NCI-H510A (cell line): ENCODE results near the gene SERPINH1.
"Not testable (repeated sequence)": the region's sequence is repeated elsewhere in the genome, so short reads cannot be mapped to it uniquely, and the experiment has no call there.

Experiments used
- DNase-seq: peaks from one replicate; lab custom pipeline; 2025; lab: John Stamatoyannopoulos, UW

The SERPINH1 gene

GRCh38 chr11:75576017-75576416 lies 14.0 kb downstream of the SERPINH1 start:
- DNase-seq, result no peak

- DNase-seq, result no peak
These were observed 14.5 kb downstream of the SERPINH1 start for GRCh38 chr11:75576499-75576918.

GRCh38 chr11:75577207-75577606 lies 15.2 kb downstream of the SERPINH1 start:
- no peak for DNase-seq

GRCh38 chr11:75578977-75579376 lies 16.9 kb downstream of the SERPINH1 start:
- no peak for DNase-seq

- DNase-seq, result no peak
These were observed 17.8 kb downstream of the SERPINH1 start for GRCh38 chr11:75579841-75580240.

- no peak for DNase-seq
These were observed 20.4 kb downstream of the SERPINH1 start for GRCh38 chr11:75582506-75582894.

DNA sequence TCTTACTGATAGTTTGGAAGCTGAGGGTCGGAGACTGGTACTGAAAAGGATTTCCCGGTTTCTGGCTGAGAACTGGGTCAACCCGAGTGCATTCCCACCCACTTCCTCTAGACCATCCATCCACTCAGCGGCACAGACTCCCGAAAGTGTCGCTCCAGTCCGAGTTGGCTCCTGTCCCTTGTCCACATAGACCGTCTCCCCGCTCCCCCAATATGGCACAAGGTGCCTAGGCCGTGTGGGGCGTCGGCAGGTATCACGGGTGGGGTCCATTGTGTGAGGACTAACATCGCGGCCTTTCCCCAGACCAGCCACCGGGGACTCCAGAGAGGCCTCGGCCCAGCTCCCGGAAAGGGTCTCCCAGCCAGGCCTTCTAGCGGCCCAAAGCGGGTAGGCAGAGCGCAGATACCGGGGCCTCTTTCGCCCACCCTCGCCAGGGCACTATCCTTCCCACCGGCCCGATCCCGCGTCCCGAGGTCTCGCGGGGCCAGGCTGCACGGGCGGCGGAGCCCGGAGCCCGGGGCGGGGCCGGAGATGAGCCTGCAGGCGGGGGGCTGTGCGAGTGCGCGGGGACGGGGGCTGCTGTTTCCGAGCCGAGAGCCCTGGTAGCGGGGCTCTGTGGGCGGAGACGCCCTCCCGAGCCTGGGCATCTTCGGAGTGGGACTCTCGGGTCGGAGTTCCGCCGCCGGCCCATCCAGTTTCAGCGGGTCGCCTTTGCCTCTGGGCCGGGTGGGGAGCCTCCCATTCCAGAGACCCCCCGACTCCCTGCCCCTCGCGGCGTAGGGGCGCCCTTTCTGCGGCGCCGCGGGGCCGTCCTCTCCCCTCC lies 21.1 kb downstream of the SERPINH1 start:
- peak; percentile 64 for DNase-seq

- DNase-seq, result peak; percentile 52
These were observed 21.9 kb downstream of the SERPINH1 start for GRCh38 chr11:75583718-75584658.

- DNase-seq, result not testable (repeated sequence)
These were observed 22.7 kb downstream of the SERPINH1 start for GRCh38 chr11:75584659-75585292.

- no peak for DNase-seq
These were observed 23.2 kb downstream of the SERPINH1 start for GRCh38 chr11:75585293-75585670.

GRCh38 chr11:75586395-75586794 lies 24.3 kb downstream of the SERPINH1 start:
- DNase-seq, result no peak

GRCh38 chr11:75588051-75588481 lies 26.0 kb downstream of the SERPINH1 start:
- no peak for DNase-seq

DNA sequence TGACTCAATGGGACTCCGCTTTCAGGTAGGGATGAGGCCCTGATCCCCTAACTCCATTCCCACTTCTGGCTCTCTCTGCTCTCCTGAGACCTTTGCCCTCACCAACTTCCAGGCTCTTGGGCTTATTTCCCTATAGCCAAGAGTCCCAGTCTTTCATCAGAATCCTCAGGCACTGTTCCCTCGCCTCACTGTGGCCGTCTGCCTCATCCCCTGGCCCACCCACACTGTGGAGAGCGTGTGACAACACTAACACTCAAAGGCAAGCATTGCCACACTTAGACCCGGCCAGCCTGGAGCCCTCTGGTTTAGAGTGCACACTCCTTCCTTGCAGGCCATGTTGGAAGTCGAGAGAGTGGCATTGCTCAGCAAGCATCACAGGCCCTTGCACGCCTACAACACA lies 27.0 kb downstream of the SERPINH1 start:
- no peak for DNase-seq

DNA sequence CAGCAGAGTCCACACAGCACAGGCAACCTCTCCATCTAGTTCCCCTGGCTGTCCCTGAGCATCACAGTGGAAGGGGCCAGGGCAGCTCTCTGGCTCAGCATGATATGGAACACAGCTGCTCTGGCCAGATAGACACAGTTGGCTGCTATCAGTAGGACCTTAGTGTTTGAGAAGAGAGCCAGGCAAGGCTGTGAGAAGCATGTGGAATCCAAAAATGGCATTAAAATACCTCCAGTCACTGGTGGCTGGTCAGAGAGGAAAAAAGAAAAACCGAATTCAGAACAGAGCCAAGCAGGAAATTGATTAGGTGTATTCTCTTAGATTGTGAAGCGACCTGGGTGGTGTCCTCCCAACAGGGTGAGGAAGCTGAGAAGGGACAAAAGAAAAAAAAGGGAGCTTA lies 27.9 kb downstream of the SERPINH1 start:
- no peak for DNase-seq

- no peak for DNase-seq
These were observed 29.3 kb downstream of the SERPINH1 start for GRCh38 chr11:75591371-75591770.

DNA sequence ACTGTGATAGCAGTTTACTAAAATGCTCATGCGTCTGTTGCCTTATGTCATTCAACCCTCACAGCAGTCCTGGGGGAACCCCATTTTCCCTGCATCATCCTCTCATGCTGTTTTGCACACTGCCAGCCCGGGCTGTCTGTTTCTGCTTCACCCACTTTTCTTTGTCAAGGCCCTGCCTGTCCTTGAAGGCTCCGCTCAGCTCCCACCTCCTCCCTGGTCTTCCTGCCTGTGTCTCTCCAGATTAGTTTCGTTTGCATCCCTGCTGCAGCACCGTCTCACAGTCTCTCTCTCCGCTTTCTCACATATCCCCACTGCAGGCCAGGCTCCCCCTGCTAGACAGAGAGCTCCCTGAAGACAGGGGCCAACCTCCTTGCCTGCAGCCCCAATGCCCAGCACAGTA lies 29.9 kb downstream of the SERPINH1 start:
- DNase-seq, result no peak

GRCh38 chr11:75592715-75593114 lies 30.7 kb downstream of the SERPINH1 start:
- DNase-seq, result peak; percentile 89

- DNase-seq, result peak; percentile 48
These were observed 31.3 kb downstream of the SERPINH1 start for GRCh38 chr11:75593286-75593915.

DNA sequence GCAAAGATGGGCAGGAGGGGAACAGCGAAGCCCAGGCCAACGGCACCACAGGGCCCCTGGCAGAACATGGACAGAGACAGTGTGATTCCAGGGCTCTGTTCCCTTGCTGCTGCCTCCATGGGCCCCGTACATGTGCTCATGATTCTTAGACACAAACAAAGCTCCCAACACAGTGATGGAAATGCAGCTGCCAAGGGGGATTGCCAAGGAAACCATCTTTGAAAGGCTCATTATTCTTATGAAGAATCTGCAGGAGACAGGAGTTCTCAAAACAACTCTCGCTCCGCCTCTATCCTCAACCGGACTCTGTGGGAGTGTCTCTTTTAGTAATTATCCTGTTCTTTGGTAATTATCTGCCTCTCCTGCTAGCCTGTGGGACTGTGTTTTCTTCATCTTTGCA lies 32.2 kb downstream of the SERPINH1 start:
- DNase-seq, result no peak

GRCh38 chr11:75595429-75595828 lies 33.4 kb downstream of the SERPINH1 start:
- no peak for DNase-seq

DNA sequence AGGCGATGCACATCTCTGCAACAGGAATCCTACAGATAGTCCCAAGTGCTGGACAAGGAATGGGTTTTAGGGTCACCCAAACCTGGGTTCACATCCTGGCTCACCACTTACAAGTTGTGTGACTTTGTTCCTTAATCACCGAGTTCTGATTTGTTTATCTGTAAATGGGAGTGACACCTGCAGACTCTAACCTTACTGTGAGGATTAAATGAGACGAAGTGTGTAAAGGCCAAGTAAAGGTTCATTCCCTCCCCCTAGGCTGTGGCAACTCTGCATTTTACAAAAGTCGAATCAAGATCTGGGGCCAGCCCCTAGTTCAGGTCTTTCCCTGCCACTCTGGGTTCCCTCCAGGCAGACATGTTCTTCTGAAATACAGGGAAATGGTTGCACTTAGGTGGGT lies 34.9 kb downstream of the SERPINH1 start:
- DNase-seq, result no peak

- DNase-seq, result peak; percentile 47
These were observed 35.6 kb downstream of the SERPINH1 start for GRCh38 chr11:75597636-75598035.
